DOHH2 (cell line): ENCODE results near the gene MED28.

Experiments used
- EZH2phosphoT487 ChIP-seq: fragments of 200-600 bp; sonication (generic); IDR thresholded peaks from 2 replicates; pipeline ENCODE4 v1.6.1; 2017; ENCODE audit warnings: borderline replicate concordance, mild to moderate bottlenecking, antibody characterized with exemption, low read length, moderate library complexity, mixed read lengths
- TF ChIP-seq, protein P1 (sequence below): fragments of 200-600 bp; sonication (generic); IDR thresholded peaks from one replicate; pipeline ENCODE4 v1.5.1; 2014; ENCODE audit warnings: antibody characterized with exemption, mild to moderate bottlenecking, low read depth, low read length; ENCODE audit not compliant: poor library complexity, severe bottlenecking

DNA sequence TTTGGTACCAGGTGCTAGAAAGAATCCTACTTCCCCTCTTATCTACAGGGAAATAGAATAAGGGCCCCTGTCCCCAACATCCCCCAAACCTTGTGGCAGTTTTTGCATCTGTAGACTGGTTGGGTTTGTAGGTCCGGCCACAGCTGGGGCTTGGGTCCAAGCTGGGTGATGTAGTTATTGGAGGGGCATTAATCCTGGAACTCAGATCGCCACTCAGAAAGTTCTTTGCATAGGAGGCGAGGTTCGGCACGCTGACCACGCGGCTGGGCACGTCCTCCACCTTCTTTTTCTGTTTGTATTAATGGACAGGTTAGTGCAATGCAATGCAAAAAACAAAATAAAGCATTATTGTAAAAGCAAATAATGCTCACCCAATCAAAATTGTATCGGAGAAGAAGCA lies 19.2 kb downstream of the MED28 start:
- TF ChIP-seq, protein P1, sequence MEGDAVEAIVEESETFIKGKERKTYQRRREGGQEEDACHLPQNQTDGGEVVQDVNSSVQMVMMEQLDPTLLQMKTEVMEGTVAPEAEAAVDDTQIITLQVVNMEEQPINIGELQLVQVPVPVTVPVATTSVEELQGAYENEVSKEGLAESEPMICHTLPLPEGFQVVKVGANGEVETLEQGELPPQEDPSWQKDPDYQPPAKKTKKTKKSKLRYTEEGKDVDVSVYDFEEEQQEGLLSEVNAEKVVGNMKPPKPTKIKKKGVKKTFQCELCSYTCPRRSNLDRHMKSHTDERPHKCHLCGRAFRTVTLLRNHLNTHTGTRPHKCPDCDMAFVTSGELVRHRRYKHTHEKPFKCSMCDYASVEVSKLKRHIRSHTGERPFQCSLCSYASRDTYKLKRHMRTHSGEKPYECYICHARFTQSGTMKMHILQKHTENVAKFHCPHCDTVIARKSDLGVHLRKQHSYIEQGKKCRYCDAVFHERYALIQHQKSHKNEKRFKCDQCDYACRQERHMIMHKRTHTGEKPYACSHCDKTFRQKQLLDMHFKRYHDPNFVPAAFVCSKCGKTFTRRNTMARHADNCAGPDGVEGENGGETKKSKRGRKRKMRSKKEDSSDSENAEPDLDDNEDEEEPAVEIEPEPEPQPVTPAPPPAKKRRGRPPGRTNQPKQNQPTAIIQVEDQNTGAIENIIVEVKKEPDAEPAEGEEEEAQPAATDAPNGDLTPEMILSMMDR: no peak
- no peak for TF ChIP-seq EZH2phosphoT487
